MM.1S (cell line): ENCODE results near the gene RNF149.

Source experiments
- DNase-seq: peaks from one replicate; pipeline ENCODE4 v3.0.0-alpha.2; 2015
- H2AFZ ChIP-seq: fragments of 300-600 bp; sonication (generic); 2 replicates; pipeline ENCODE4 v1.6.0; 2016; ENCODE audit warnings: antibody characterized with exemption, low read length
- H3F3A ChIP-seq: fragments of 300-600 bp; sonication (generic); 2 replicates; pipeline ENCODE4 v1.6.1; 2016; ENCODE audit warnings: mild to moderate bottlenecking, antibody characterized with exemption, low read length, moderate library complexity, mixed read lengths; ENCODE audit not compliant: insufficient read depth
- H3K27ac ChIP-seq: fragments of 300-600 bp; sonication (generic); 2 replicates; pipeline ENCODE4 v1.5.1; 2016; ENCODE audit warnings: mild to moderate bottlenecking, low read length
- H3K27me3 ChIP-seq: fragments of 300-600 bp; sonication (generic); replicated peaks from 2 replicates; pipeline ENCODE4 v1.6.0; 2016; ENCODE audit warnings: low read length; ENCODE audit not compliant: insufficient read depth
- H3K36me3 ChIP-seq: fragments of 300-600 bp; sonication (generic); replicated peaks from 2 replicates; pipeline ENCODE4 v1.6.1; 2016; ENCODE audit warnings: mild to moderate bottlenecking, low read length, mixed read lengths; ENCODE audit not compliant: insufficient read depth
- H3K4me1 ChIP-seq: fragments of 300-600 bp; sonication (generic); 2 replicates; pipeline ENCODE4 v1.6.1; 2016; ENCODE audit warnings: low read length, mixed read lengths
- H3K4me2 ChIP-seq: fragments of 300-600 bp; sonication (generic); 2 replicates; pipeline ENCODE4 v1.6.0; 2016; ENCODE audit warnings: low read depth, low read length
- H3K4me3 ChIP-seq: fragments of 300-600 bp; sonication (generic); 2 replicates; pipeline ENCODE4 v1.5.1; 2016; ENCODE audit warnings: low read length, mixed read lengths
- H3K79me2 ChIP-seq: fragments of 300-600 bp; sonication (generic); 2 replicates; pipeline ENCODE4 v1.6.1; 2016; ENCODE audit warnings: mixed run types, low read length, mixed read lengths
- H3K9ac ChIP-seq: fragments of 300-600 bp; sonication (generic); 2 replicates; pipeline ENCODE4 v1.6.1; 2016; ENCODE audit warnings: low read length, mixed read lengths
- H3K9me2 ChIP-seq: fragments of 300-600 bp; sonication (generic); replicated peaks from 2 replicates; pipeline ENCODE4 v1.6.1; 2016; ENCODE audit warnings: mild to moderate bottlenecking, low read length, mixed read lengths; ENCODE audit not compliant: insufficient read depth
- H3K9me3 ChIP-seq: fragments of 300-600 bp; sonication (generic); replicated peaks from 2 replicates; pipeline ENCODE4 v1.6.1; 2016; ENCODE audit warnings: mild to moderate bottlenecking, low read length, mixed read lengths; ENCODE audit not compliant: insufficient read depth
- H4K20me1 ChIP-seq: fragments of 300-600 bp; sonication (generic); 2 replicates; pipeline ENCODE4 v1.6.1; 2016; ENCODE audit warnings: mild to moderate bottlenecking, low read length, moderate library complexity, mixed read lengths; ENCODE audit not compliant: insufficient read depth
- EZH2 ChIP-seq: fragments of 300-600 bp; sonication (generic); optimal IDR thresholded peaks from 2 replicates; pipeline ENCODE3; 2017; ENCODE audit warnings: low read depth, mild to moderate bottlenecking, antibody characterized with exemption, low read length, mixed read lengths
- EZH2phosphoT487 ChIP-seq: fragments of 300-600 bp; sonication (generic); IDR thresholded peaks from 2 replicates; pipeline ENCODE4 v1.6.1; 2018; ENCODE audit warnings: antibody characterized with exemption, low read length
- TF ChIP-seq, protein P1 (sequence below): fragments of 300-600 bp; sonication (generic); IDR thresholded peaks from 2 replicates; pipeline ENCODE4 v1.5.1; 2016; ENCODE audit warnings: antibody characterized with exemption, low read length, mixed read lengths

The RNF149 gene

DNA sequence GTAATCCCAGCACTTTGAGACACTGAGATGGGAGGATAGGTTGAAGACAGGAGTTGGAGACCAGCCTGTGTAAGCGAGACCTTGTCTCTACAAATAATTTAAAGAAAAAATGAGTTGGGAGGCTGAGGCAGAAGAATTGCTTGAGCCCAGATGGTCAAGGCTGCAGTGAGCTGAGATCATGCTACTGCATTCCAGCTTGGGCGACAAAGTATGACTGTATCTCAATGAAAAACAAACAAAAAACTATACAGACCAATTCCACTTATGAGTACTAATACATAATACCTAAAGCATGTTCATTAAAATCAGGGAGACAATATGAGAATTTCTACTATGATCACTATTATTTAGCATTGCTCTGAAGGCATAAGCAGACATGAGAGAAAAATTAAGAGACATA, 12.6 kb downstream of the RNF149 start:
- Histone ChIP-seq H3K9me3 (no peaks in the 10 kb centered on the region), H3F3A (no peaks in the 10 kb centered on the region), H3K27ac (no peak overlapping the region), H3K27me3 (no peaks in the 10 kb centered on the region), H4K20me1 (0 out of 2 replicates have a peak, but pooled peaks cover 10% of the 10 kb centered on the region), H3K79me2 (peaks cover 83% of the 10 kb centered on the region), H3K4me3 (no peak overlapping the region), H3K4me2 (no peak overlapping the region), H2AFZ (no peak overlapping the region), H3K9me2 (no peaks in the 10 kb centered on the region), H3K4me1 (no peaks in the 10 kb centered on the region), H3K36me3 (0 out of 2 replicates have a peak, but pooled peaks cover 3% of the 10 kb centered on the region), H3K9ac (no peak overlapping the region)
- no peak for TF ChIP-seq EZH2
- TF ChIP-seq, protein P1, sequence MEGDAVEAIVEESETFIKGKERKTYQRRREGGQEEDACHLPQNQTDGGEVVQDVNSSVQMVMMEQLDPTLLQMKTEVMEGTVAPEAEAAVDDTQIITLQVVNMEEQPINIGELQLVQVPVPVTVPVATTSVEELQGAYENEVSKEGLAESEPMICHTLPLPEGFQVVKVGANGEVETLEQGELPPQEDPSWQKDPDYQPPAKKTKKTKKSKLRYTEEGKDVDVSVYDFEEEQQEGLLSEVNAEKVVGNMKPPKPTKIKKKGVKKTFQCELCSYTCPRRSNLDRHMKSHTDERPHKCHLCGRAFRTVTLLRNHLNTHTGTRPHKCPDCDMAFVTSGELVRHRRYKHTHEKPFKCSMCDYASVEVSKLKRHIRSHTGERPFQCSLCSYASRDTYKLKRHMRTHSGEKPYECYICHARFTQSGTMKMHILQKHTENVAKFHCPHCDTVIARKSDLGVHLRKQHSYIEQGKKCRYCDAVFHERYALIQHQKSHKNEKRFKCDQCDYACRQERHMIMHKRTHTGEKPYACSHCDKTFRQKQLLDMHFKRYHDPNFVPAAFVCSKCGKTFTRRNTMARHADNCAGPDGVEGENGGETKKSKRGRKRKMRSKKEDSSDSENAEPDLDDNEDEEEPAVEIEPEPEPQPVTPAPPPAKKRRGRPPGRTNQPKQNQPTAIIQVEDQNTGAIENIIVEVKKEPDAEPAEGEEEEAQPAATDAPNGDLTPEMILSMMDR = no peak
- TF ChIP-seq EZH2phosphoT487 = no peak
- no peak for DNase-seq

DNA sequence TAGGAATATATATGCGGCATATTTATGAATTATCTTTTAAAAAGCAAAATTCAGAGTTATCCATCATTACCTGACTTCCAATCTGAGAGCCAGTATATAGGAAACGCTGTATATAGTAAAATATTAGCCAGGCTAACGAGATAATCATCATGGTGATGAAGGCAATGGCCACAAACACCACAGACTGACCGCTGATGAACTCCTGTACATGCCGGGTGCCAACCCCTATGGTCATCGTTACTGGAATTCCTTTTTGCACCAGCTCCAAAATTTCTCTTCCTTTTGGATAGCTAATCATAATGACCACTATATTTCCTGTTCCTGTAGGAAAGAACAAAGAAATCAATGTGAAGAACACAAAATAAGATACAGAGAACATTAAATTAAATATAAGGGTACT, 13.6 kb downstream of the RNF149 start:
- Histone ChIP-seq H3K36me3 (0 out of 2 replicates have a peak, but pooled peaks cover 3% of the 10 kb centered on the region), H3K4me2 (no peak overlapping the region), H3K9me2 (no peaks in the 10 kb centered on the region), H4K20me1 (0 out of 2 replicates have a peak, but pooled peaks cover 6% of the 10 kb centered on the region), H3K27ac (no peak overlapping the region), H3K4me1 (no peaks in the 10 kb centered on the region), H3K9ac (no peak overlapping the region), H2AFZ (no peak overlapping the region), H3K9me3 (no peaks in the 10 kb centered on the region), H3K27me3 (no peaks in the 10 kb centered on the region), H3K79me2 (peaks cover 79% of the 10 kb centered on the region), H3F3A (no peaks in the 10 kb centered on the region), H3K4me3 (no peak overlapping the region)
- TF ChIP-seq, protein P1 = no peak
- TF ChIP-seq EZH2phosphoT487 (no peak), EZH2 (no peak)
- no peak for DNase-seq

DNA sequence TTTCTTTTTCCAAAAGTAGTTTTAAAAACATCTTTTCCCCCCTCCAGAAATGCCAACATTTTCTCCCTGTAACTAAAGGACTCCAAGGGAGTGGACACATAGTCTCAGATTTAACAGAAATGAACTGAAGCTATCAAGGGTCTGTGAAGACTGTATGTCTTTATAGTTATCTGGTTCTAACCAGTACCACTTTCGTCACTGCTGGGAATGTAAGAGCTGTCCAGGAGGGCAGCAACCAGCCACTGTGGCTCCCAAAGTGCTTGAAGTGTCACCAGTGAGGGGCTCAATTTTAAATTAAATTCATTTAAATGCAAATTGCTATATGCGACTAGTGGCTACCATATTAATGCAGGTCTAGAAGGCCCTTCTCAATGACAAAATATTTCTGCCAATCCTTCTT, 15.0 kb downstream of the RNF149 start:
- Histone ChIP-seq H3K4me3 (no peak overlapping the region), H3K79me2 (peaks cover 66% of the 10 kb centered on the region), H3K9me3 (no peaks in the 10 kb centered on the region), H3K27me3 (no peaks in the 10 kb centered on the region), H3K4me2 (no peak overlapping the region), H3K9ac (no peak overlapping the region), H3K4me1 (no peaks in the 10 kb centered on the region), H2AFZ (no peak overlapping the region), H3K36me3 (0 out of 2 replicates have a peak, but pooled peaks cover 5% of the 10 kb centered on the region), H3F3A (no peaks in the 10 kb centered on the region), H4K20me1 (no peaks in the 10 kb centered on the region), H3K27ac (no peak overlapping the region), H3K9me2 (no peaks in the 10 kb centered on the region)
- DNase-seq = no peak
- no peak for TF ChIP-seq EZH2phosphoT487
- TF ChIP-seq, protein P1 = no peak
